ENCODE data around the gene FEZF2.

DNA sequence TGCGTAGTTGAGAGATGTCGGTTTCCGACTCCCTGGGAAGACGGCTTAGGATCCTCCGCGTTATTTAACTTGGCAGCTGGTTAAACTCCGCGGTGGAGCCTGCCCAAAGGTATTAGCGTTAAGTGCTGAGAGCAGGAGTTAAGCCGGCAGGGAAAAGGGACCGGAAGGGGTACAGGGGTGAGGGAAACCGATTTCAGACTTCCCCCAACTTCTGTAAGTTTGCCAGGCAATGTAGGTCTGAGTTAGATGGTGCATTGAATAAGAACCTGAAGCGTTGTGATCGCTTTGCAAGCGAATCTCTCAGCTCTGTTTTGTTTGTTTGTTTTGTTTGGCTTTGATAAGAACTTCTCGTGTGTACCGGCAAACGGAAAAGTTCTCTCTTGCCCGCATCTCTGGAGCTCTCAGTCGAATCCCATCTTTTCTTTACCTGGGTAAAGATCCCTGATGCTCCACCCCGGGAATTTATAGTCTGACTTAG, 6.0 kb upstream of the FEZF2 start:
- TF ChIP-seq, protein P1, sequence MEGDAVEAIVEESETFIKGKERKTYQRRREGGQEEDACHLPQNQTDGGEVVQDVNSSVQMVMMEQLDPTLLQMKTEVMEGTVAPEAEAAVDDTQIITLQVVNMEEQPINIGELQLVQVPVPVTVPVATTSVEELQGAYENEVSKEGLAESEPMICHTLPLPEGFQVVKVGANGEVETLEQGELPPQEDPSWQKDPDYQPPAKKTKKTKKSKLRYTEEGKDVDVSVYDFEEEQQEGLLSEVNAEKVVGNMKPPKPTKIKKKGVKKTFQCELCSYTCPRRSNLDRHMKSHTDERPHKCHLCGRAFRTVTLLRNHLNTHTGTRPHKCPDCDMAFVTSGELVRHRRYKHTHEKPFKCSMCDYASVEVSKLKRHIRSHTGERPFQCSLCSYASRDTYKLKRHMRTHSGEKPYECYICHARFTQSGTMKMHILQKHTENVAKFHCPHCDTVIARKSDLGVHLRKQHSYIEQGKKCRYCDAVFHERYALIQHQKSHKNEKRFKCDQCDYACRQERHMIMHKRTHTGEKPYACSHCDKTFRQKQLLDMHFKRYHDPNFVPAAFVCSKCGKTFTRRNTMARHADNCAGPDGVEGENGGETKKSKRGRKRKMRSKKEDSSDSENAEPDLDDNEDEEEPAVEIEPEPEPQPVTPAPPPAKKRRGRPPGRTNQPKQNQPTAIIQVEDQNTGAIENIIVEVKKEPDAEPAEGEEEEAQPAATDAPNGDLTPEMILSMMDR (IDR thresholded peaks at IDR 0.05 in 8 of 11, conservative IDR thresholded peaks at IDR 0.05 in 3 of 11): no peak
- no peak for TF ChIP-seq POLR2A (IDR thresholded peaks at IDR 0.05)
- TF ChIP-seq POLR2AphosphoS5 (IDR thresholded peaks at IDR 0.05): no peak

Measured in spleen (tissue), 7 donors.